HL-60 (cell line): Measurements from ENCODE around the gene HAT1.

Experiments
- DNase-seq, 2 experiments: peaks; one replicate each; pipeline ENCODE4 v3.0.0-alpha.2; 2010 to 2020; ENCODE audit warnings: low read depth in 1 of 2, low spot score in 1 of 2
- H3K27ac ChIP-seq: fragments of 250-450 bp; sonication (Bioruptor Pico); replicated peaks from 2 replicates; pipeline ENCODE4 v1.5.1; 2020; ENCODE audit warnings: mild to moderate bottlenecking, moderate library complexity
- H3K27me3 ChIP-seq: fragments of 250-450 bp; sonication (Bioruptor Pico); 2 replicates; pipeline ENCODE4 v1.5.1; 2021; ENCODE audit warnings: mild to moderate bottlenecking, moderate library complexity; ENCODE audit not compliant: insufficient read depth, poor library complexity, severe bottlenecking
- H3K4me3 ChIP-seq: replicated peaks from 2 replicates; pipeline ENCODE4 v1.5.1; 2011; ENCODE audit warnings: mild to moderate bottlenecking, control low read depth, low read length; ENCODE audit not compliant: insufficient read depth
- GABPA ChIP-seq: IDR thresholded peaks from 2 replicates; pipeline ENCODE4 v1.6.1; 2012; ENCODE audit warnings: low read depth
- POLR2AphosphoS5 ChIP-seq: IDR thresholded peaks from 2 replicates; pipeline ENCODE4 v1.6.1; 2012; ENCODE audit warnings: low read depth
- SPI1 ChIP-seq: IDR thresholded peaks from 2 replicates; pipeline ENCODE4 v1.6.1; 2012; ENCODE audit warnings: low read depth, mild to moderate bottlenecking, borderline replicate concordance
- TF ChIP-seq, protein P1 (sequence below): IDR thresholded peaks from one replicate; pipeline ENCODE4 v1.5.1; 2011; ENCODE audit warnings: low read length, control low read depth, inconsistent platforms; ENCODE audit not compliant: insufficient read depth
- TF ChIP-seq, protein P2 (sequence below): IDR thresholded peaks from 2 replicates; pipeline ENCODE4 v1.6.1; 2012; ENCODE audit warnings: low read depth; ENCODE audit not compliant: insufficient replicate concordance

The HAT1 gene

DNA sequence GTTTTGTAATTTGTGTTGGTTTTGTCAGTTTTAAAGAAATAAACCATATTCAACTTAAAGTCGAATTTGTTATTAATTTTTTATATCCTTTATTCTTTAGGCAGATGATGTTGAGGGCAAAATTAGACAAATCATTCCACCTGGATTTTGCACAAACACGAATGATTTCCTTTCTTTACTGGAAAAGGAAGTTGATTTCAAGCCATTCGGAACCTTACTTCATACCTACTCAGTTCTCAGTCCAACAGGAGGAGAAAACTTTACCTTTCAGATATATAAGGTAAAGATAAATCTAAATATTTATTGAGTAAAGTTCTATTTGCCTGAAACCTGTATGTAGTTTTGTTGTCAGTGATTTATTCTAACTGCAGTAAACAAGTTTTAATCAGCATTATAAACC is 43.0 kb downstream of the HAT1 start:
- Histone ChIP-seq H3K4me3 (no peak overlapping the region), H3K27ac (no peak overlapping the region), H3K27me3 (no peaks in the 10 kb centered on the region)
- no peak for TF ChIP-seq SPI1
- no peak for TF ChIP-seq GABPA
- no peak for TF ChIP-seq POLR2AphosphoS5
- TF ChIP-seq, protein P1, sequence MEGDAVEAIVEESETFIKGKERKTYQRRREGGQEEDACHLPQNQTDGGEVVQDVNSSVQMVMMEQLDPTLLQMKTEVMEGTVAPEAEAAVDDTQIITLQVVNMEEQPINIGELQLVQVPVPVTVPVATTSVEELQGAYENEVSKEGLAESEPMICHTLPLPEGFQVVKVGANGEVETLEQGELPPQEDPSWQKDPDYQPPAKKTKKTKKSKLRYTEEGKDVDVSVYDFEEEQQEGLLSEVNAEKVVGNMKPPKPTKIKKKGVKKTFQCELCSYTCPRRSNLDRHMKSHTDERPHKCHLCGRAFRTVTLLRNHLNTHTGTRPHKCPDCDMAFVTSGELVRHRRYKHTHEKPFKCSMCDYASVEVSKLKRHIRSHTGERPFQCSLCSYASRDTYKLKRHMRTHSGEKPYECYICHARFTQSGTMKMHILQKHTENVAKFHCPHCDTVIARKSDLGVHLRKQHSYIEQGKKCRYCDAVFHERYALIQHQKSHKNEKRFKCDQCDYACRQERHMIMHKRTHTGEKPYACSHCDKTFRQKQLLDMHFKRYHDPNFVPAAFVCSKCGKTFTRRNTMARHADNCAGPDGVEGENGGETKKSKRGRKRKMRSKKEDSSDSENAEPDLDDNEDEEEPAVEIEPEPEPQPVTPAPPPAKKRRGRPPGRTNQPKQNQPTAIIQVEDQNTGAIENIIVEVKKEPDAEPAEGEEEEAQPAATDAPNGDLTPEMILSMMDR: no peak
- TF ChIP-seq, protein P2, sequence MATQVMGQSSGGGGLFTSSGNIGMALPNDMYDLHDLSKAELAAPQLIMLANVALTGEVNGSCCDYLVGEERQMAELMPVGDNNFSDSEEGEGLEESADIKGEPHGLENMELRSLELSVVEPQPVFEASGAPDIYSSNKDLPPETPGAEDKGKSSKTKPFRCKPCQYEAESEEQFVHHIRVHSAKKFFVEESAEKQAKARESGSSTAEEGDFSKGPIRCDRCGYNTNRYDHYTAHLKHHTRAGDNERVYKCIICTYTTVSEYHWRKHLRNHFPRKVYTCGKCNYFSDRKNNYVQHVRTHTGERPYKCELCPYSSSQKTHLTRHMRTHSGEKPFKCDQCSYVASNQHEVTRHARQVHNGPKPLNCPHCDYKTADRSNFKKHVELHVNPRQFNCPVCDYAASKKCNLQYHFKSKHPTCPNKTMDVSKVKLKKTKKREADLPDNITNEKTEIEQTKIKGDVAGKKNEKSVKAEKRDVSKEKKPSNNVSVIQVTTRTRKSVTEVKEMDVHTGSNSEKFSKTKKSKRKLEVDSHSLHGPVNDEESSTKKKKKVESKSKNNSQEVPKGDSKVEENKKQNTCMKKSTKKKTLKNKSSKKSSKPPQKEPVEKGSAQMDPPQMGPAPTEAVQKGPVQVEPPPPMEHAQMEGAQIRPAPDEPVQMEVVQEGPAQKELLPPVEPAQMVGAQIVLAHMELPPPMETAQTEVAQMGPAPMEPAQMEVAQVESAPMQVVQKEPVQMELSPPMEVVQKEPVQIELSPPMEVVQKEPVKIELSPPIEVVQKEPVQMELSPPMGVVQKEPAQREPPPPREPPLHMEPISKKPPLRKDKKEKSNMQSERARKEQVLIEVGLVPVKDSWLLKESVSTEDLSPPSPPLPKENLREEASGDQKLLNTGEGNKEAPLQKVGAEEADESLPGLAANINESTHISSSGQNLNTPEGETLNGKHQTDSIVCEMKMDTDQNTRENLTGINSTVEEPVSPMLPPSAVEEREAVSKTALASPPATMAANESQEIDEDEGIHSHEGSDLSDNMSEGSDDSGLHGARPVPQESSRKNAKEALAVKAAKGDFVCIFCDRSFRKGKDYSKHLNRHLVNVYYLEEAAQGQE: no peak
- DNase-seq: no peak

DNA sequence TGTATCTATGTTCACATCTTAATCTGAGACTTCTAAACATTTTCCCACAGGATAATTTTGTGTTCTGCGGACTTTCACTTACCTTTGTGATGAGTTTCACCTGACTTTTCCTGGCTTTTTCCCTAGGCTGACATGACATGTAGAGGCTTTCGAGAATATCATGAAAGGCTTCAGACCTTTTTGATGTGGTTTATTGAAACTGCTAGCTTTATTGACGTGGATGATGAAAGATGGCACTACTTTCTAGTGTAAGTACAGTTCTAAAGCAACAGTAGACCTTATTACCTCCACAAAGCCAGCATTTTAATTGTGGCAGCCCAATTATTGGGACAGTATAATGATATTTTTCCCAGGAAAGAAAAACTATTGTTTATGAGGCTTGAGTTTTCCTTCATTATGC is 43.4 kb downstream of the HAT1 start:
- DNase-seq: no peak
- no peaks in the 10 kb centered on the region for H3K27me3 ChIP-seq
- H3K4me3 ChIP-seq: no peak overlapping the region
- no peak overlapping the region for H3K27ac ChIP-seq
- TF ChIP-seq, protein P1: no peak
- TF ChIP-seq POLR2AphosphoS5: no peak

DNA sequence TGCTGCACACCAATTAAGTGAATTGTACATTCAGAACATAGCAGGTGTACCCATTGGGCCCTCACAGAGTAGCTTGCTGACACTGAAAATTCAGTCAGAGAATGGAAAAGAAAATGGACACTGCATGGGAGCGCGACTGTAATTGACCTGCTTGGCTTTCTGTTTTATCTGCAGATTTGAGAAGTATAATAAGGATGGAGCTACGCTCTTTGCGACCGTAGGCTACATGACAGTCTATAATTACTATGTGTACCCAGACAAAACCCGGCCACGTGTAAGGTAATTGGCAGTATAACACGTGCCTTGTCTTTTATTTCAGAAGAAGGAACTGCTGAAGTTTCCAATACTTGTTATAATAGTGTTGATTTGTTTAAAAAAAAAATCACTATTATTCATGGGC is 44.0 kb downstream of the HAT1 start:
- Histone ChIP-seq H3K27ac (no peak overlapping the region), H3K4me3 (no peak overlapping the region), H3K27me3 (no peaks in the 10 kb centered on the region)
- DNase-seq: no peak
- TF ChIP-seq, protein P1: no peak
- no peak for TF ChIP-seq SPI1
- TF ChIP-seq, protein P2: no peak
- TF ChIP-seq GABPA: no peak
- TF ChIP-seq POLR2AphosphoS5: no peak

DNA sequence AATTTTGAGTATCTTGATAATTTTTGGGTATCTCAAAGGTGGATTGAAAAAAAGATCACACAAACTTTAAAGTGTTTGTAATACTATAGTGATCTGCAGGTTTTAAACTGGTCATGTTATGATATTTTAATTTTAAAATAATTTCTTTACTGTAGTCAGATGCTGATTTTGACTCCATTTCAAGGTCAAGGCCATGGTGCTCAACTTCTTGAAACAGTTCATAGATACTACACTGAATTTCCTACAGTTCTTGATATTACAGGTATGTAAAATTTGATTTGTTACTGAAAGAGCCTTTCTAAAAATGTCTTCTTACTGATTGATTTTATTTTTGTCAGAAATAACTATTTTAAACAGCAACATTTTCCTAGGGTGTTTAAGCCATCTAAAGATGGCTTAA is 44.4 kb downstream of the HAT1 start:
- no peak overlapping the region for H3K4me3 ChIP-seq
- no peak for TF ChIP-seq SPI1
- TF ChIP-seq, protein P2: no peak
- TF ChIP-seq GABPA: no peak
- no peak for TF ChIP-seq POLR2AphosphoS5
- no peak overlapping the region for H3K27ac ChIP-seq
- H3K27me3 ChIP-seq: no peaks in the 10 kb centered on the region
- DNase-seq: no peak
